Naive thymus-derived CD4-positive, alpha-beta T cell (primary cell): ENCODE measurements around the gene PLCD3. TPM values are rescaled to one million over a fixed set of nuclear protein-coding genes. Genes with fewer than 3 reads are reported as not detected.

Experiments
- microRNA-seq: library from miRNA; unstranded; fragments of <30 nt; microRNA quantifications from one replicate; pipeline ENCODE4 v1.2.0, GENCODE V29; 2022; ENCODE audit warnings: borderline microRNAs expressed
- polyA plus RNA-seq, 2 donors: library from polyadenylated mRNA; unstranded; fragments of 300-500 nt; fragmentation: Illumina TruSeq; gene quantifications; one replicate each; pipeline ENCODE4 v1.2.3, GENCODE V29; 2021
- total RNA-seq, 6 experiments: library from RNA in 5 of 6; stranded (reverse) in 5 of 6; gene quantifications; 1 replicate in 5 of 6; 2 replicates in 1 of 6; pipeline ENCODE4 v1.2.3 and lab custom pipeline; 2021 to 2026

The PLCD3 gene
- total and polyA plus RNA-seq, 7 experiments from 2014 or later, result 0.21 to 5.1 (median 2.7) TPM; not detected in 1

Small RNA genes lying within 50 kb of the gene (microRNA-seq; reads per million reads assigned to microRNA genes)
- gene MIR6784, result not detected

Other genes with a start within 250 kb of the PLCD3 start
- gene EFTUD2, start 233.1 kb downstream of the PLCD3 start, total RNA-seq, result 100 to 1,000 TPM in 4 of 5 experiments, 10 to 100 TPM in 1; 94.3 to 157 (median 120) TPM
- 10 to 100 TPM; 53.1 to 68.2 TPM for gene EFTUD2, start 233.1 kb downstream of the PLCD3 start, polyA plus RNA-seq
- gene GFAP, start 217.0 kb downstream of the PLCD3 start, total RNA-seq, result not detected
- gene GFAP, start 217.0 kb downstream of the PLCD3 start, polyA plus RNA-seq, result under 1 TPM in 1 of 2 donors, not detected in 1; 0.16 TPM
- 10 to 100 TPM in 1 of 5 experiments, under 1 TPM in 1, not detected in 3; 0.17 to 57.2 TPM for gene KIF18B, start 184.7 kb downstream of the PLCD3 start, total RNA-seq
- gene KIF18B, start 184.7 kb downstream of the PLCD3 start, polyA plus RNA-seq, result not detected
- under 1 TPM in 1 of 5 experiments, not detected in 4; 0.29 TPM for gene C1QL1, start 164.2 kb downstream of the PLCD3 start, total RNA-seq
- not detected for gene C1QL1, start 164.2 kb downstream of the PLCD3 start, polyA plus RNA-seq
- gene DCAKD, start 80.9 kb downstream of the PLCD3 start, total RNA-seq, result 10 to 100 TPM; 14.2 to 36.8 (median 29.8) TPM
- gene DCAKD, start 80.9 kb downstream of the PLCD3 start, polyA plus RNA-seq, result 10 to 100 TPM; 16.9 to 27.6 TPM
- gene NMT1, start 71.2 kb downstream of the PLCD3 start, total RNA-seq, result 100 to 1,000 TPM in 3 of 5 experiments, 10 to 100 TPM in 2; 59.5 to 136 (median 121) TPM
- 10 to 100 TPM; 37.5 to 64.1 TPM for gene NMT1, start 71.2 kb downstream of the PLCD3 start, polyA plus RNA-seq
- gene ACBD4, start 3.2 kb upstream of the PLCD3 start, total RNA-seq, result 10 to 100 TPM; 17.9 to 59.5 (median 31.3) TPM
- gene ACBD4, start 3.2 kb upstream of the PLCD3 start, polyA plus RNA-seq, result 10 to 100 TPM; 12.3 to 13.9 TPM
- gene HEXIM1, start 16.0 kb upstream of the PLCD3 start, total RNA-seq, result 10 to 100 TPM; 28.5 to 41.3 (median 37.6) TPM
- 1 to 10 TPM; 5.1 to 6.1 TPM for gene HEXIM1, start 16.0 kb upstream of the PLCD3 start, polyA plus RNA-seq
- gene HEXIM2, start 29.4 kb upstream of the PLCD3 start, total RNA-seq, result 1 to 10 TPM; 2.2 to 8.2 (median 3.4) TPM
- 1 to 10 TPM; 2.4 to 3.2 TPM for gene HEXIM2, start 29.4 kb upstream of the PLCD3 start, polyA plus RNA-seq
- gene FMNL1, start 89.4 kb upstream of the PLCD3 start, total RNA-seq, result 100 to 1,000 TPM; 324 to 595 (median 396) TPM
- gene FMNL1, start 89.4 kb upstream of the PLCD3 start, polyA plus RNA-seq, result 10 to 100 TPM; 19.0 to 36.4 TPM
- 1 to 10 TPM in 1 of 5 experiments, under 1 TPM in 3, not detected in 1; 0.12 to 1.1 (median 0.58) TPM for gene SPATA32, start 129.6 kb upstream of the PLCD3 start, total RNA-seq
- gene SPATA32, start 129.6 kb upstream of the PLCD3 start, polyA plus RNA-seq, result under 1 TPM; 0.31 to 0.59 TPM
- gene MAP3K14, start 184.5 kb upstream of the PLCD3 start, total RNA-seq, result 10 to 100 TPM; 31.3 to 39.8 (median 34.1) TPM
- gene MAP3K14, start 184.5 kb upstream of the PLCD3 start, polyA plus RNA-seq, result 10 to 100 TPM in 1 of 2 donors, 1 to 10 TPM in 1; 2.4 to 10.6 TPM